Keratinocyte (primary cell): ENCODE measurements around the gene MOAP1. TPM values are rescaled to one million over a fixed set of nuclear protein-coding genes. Genes with fewer than 3 reads are reported as not detected.
A peak's percentile ranks its signal among the peaks of the same experiment; 100 is the strongest.
"Not testable (repeated sequence)": the region's sequence is repeated elsewhere in the genome, so short reads cannot be mapped to it uniquely, and the experiment has no call there.

Experiments
- DNase-seq: peaks from one replicate; pipeline ENCODE4 v3.0.0-alpha.2; 2011; ENCODE audit warnings: low read depth, missing footprints, low spot score
- FAIRE-seq: peaks from 2 replicates; lab custom pipeline; 2011; peaks lifted over from hg19 to GRCh38; lab: Jason Lieb, UNC
- H2AFZ ChIP-seq: 2 replicates; pipeline ENCODE4 v1.6.0; 2012; ENCODE audit warnings: low read length, control low read depth, inconsistent platforms; ENCODE audit not compliant: control insufficient read depth
- H3K27ac ChIP-seq: 2 replicates; pipeline ENCODE4 v1.5.1; 2011; ENCODE audit warnings: low read length; ENCODE audit not compliant: control insufficient read depth, insufficient read depth
- H3K27me3 ChIP-seq: 3 replicates; pipeline ENCODE4 v1.6.0; 2011; ENCODE audit warnings: low read length; ENCODE audit not compliant: control insufficient read depth, insufficient read depth; ENCODE audit errors: extremely low read depth
- H3K36me3 ChIP-seq, 2 experiments: 2 replicates in 1 of 2; 3 replicates in 1 of 2; pipeline ENCODE4 v1.5.1; 2011; ENCODE audit warnings: low read length in 2 of 2, mild to moderate bottlenecking in 1 of 2; ENCODE audit not compliant: control insufficient read depth in 2 of 2, insufficient read depth in 2 of 2; ENCODE audit errors: extremely low read depth in 1 of 2
- H3K4me1 ChIP-seq: 3 replicates; pipeline ENCODE4 v1.5.1; 2011; ENCODE audit warnings: low read length; ENCODE audit not compliant: control insufficient read depth, insufficient read depth; ENCODE audit errors: extremely low read depth
- H3K4me2 ChIP-seq: 3 replicates; pipeline ENCODE4 v1.6.0; 2011; ENCODE audit warnings: low read depth, low read length; ENCODE audit not compliant: control insufficient read depth, insufficient read depth; ENCODE audit errors: extremely low read depth
- H3K4me3 ChIP-seq, 3 experiments: fragments of 200-600 bp in 1 of 3; sonication (generic) in 1 of 3; 2 replicates in 2 of 3; 3 replicates in 1 of 3; pipeline ENCODE4 v1.5.1; 2011 to 2016; ENCODE audit warnings: low read length in 3 of 3, mild to moderate bottlenecking in 3 of 3, control low read depth in 2 of 3, inconsistent platforms in 1 of 3, low read depth in 1 of 3, mixed read lengths in 1 of 3, mixed run types in 1 of 3, moderate library complexity in 1 of 3; ENCODE audit not compliant: control insufficient read depth in 2 of 3, insufficient read depth in 2 of 3; ENCODE audit errors: extremely low read depth in 1 of 3
- H3K79me2 ChIP-seq: 2 replicates; pipeline ENCODE4 v1.6.0; 2012; ENCODE audit warnings: low read length; ENCODE audit not compliant: control insufficient read depth, insufficient read depth
- H3K9ac ChIP-seq: 3 replicates; pipeline ENCODE4 v1.6.0; 2011; ENCODE audit warnings: low read length; ENCODE audit not compliant: control insufficient read depth, insufficient read depth; ENCODE audit errors: extremely low read depth
- H3K9me1 ChIP-seq: 3 replicates; pipeline ENCODE4 v1.6.0; 2011; ENCODE audit warnings: low read length; ENCODE audit not compliant: control insufficient read depth, insufficient read depth; ENCODE audit errors: extremely low read depth
- H3K9me3 ChIP-seq: 2 replicates; pipeline ENCODE4 v1.5.1; 2012; ENCODE audit warnings: low read depth, low read length; ENCODE audit not compliant: control insufficient read depth
- H4K20me1 ChIP-seq: 3 replicates; pipeline ENCODE4 v1.6.0; 2011; ENCODE audit warnings: low read length; ENCODE audit not compliant: control insufficient read depth, insufficient read depth; ENCODE audit errors: extremely low read depth
- EZH2 ChIP-seq: IDR thresholded peaks from one replicate; pipeline ENCODE4 v1.6.1; 2012; ENCODE audit warnings: inconsistent platforms, mild to moderate bottlenecking, low read length, moderate library complexity
- dilution Hi-C: fragments of 300-500 bp; cut with MboI; formaldehyde crosslinking; loops from one replicate; pipeline ENCODE4 v1.7.0; 2020; ENCODE audit warnings: low sequenced_read_pairs; ENCODE audit not compliant: extremely low pct_ligation_motif_present
- polyA minus RNA-seq, 3 experiments: library from RNA; depleted of rRNA, polyadenylated mRNA; stranded (reverse); fragments of >200 nt; gene quantifications; 1 replicate in 1 of 3; 2 replicates in 1 of 3; 3 replicates in 1 of 3; pipeline ENCODE4 v1.2.3, GENCODE V29; 2011
- polyA plus RNA-seq, 5 experiments: library from polyadenylated mRNA; depleted of rRNA in 3 of 5; stranded (reverse) in 3 of 5; stranded (forward) in 1 of 5; unstranded in 1 of 5; fragments of >200 nt; gene quantifications; 1 replicate in 1 of 5; 2 replicates in 3 of 5; 3 replicates in 1 of 5; pipeline versions ENCODE4 v1.2.1 to v1.2.3, GENCODE V29; 2011 to 2012; ENCODE audit warnings: missing spikeins in 2 of 5, low read depth in 1 of 5, low replicate concordance in 1 of 5
- TF ChIP-seq, protein P1 (sequence below), 3 experiments: IDR thresholded peaks in 1 of 3; conservative IDR thresholded peaks in 1 of 3; optimal IDR thresholded peaks in 1 of 3; 2 replicates in 2 of 3; 3 replicates in 1 of 3; pipeline versions ENCODE3 to v1.5.1; 2011; ENCODE audit warnings: low read length in 3 of 3, mild to moderate bottlenecking in 3 of 3, moderate library complexity in 2 of 3, control low read depth in 1 of 3, inconsistent platforms in 1 of 3; ENCODE audit not compliant: insufficient read depth in 2 of 3; ENCODE audit errors: extremely low read depth in 1 of 3

MOAP1 gene, protein sequence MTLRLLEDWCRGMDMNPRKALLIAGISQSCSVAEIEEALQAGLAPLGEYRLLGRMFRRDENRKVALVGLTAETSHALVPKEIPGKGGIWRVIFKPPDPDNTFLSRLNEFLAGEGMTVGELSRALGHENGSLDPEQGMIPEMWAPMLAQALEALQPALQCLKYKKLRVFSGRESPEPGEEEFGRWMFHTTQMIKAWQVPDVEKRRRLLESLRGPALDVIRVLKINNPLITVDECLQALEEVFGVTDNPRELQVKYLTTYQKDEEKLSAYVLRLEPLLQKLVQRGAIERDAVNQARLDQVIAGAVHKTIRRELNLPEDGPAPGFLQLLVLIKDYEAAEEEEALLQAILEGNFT
- polyA plus RNA-seq, result 13.7 to 17.8 TPM (median 17.2 TPM) in 3 replicates
- 15.1 TPM for polyA plus RNA-seq (2011; ENCODE audit: low read depth)
- 17.1 and 23.9 TPM in 2 replicates for polyA plus RNA-seq (2011; cell fraction: cytosol; rRNA removed)
- polyA plus RNA-seq (2011; cell fraction: nucleus; rRNA removed), result 29.9 and 30.7 TPM in 2 replicates
- 9.2 and 21.4 TPM in 2 replicates for polyA plus RNA-seq (2012; ENCODE audit: low replicate concordance)
- polyA minus RNA-seq, result 1.7 to 9.0 TPM (median 8.9 TPM) in 3 replicates
- 11.7 TPM for polyA minus RNA-seq (2011; cell fraction: cytosol; rRNA and poly(A)+ RNA removed)
- 7.0 and 11.4 TPM in 2 replicates for polyA minus RNA-seq (2011; cell fraction: nucleus; rRNA and poly(A)+ RNA removed)

DNA sequence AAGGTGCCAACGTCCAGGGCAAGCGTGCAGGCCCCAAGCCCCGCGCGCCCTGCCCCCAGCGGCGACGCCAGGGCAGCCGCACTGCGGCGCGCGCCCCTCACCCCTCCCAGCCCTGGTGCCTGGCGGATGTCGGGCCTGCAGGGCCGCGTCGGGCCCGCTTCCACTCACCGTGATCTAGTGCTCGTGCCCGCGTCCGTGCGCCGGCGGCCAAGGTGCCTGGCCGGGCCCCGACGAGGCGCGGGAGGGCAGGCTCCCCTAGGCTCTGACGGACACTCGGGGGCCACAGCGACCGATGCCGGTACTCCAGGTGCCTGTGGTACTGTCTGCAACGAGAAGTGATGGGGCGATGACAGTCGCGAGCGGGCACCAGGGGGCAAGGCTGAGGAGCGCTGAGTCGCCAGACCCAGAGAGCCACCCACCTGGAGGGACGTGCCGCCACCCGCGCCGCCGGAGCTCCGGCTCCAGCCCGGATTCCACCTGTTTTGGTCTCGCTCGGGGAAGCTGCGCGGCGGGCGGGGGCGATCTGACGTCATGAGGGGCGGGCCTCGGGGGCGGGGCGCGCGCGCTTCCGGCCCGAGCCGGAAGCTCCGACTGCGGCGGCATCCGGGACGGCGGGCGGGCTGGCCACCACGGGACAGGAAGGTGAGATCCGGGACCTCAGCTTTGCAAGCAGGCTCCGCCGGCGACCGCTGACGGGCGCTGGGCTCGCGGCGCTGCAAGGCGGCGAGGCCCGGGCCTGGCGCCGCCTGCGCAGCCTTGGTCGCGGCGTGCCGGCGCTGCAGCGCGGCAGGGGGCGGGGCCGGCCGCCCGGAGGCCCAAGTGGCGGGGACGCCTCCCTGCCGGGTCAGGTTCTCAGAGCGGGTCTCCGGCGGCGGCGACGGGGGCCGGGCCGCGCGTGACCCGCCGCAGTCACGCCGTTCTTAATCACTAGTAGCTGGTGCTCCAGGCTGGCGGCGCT lies at the start of gene MOAP1, which contains the start of gene LYSET:
MOAP1 (minus strand) TSS at position 507 of the 958 bp plus-strand sequence. CDS start 655 bp downstream, outside the sequence.
LYSET (plus strand) TSS at position 927 of the 958 bp plus-strand sequence. CDS start 89 bp downstream, outside the sequence.
- H4K20me1 ChIP-seq, result no peaks in the 10 kb centered on the region
- H2AFZ ChIP-seq, result peak within 1 kb of the TSS; percentile 93
- peak within 1 kb of the TSS; percentile 90 for H3K27ac ChIP-seq
- H3K4me1 ChIP-seq, result peaks cover 21% of the 10 kb centered on the region
- H3K9me1 ChIP-seq, result no peaks in the 10 kb centered on the region
- peaks cover 20% of the 10 kb centered on the region for H3K79me2 ChIP-seq
- TF ChIP-seq, protein P1, sequence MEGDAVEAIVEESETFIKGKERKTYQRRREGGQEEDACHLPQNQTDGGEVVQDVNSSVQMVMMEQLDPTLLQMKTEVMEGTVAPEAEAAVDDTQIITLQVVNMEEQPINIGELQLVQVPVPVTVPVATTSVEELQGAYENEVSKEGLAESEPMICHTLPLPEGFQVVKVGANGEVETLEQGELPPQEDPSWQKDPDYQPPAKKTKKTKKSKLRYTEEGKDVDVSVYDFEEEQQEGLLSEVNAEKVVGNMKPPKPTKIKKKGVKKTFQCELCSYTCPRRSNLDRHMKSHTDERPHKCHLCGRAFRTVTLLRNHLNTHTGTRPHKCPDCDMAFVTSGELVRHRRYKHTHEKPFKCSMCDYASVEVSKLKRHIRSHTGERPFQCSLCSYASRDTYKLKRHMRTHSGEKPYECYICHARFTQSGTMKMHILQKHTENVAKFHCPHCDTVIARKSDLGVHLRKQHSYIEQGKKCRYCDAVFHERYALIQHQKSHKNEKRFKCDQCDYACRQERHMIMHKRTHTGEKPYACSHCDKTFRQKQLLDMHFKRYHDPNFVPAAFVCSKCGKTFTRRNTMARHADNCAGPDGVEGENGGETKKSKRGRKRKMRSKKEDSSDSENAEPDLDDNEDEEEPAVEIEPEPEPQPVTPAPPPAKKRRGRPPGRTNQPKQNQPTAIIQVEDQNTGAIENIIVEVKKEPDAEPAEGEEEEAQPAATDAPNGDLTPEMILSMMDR (optimal IDR thresholded peaks at IDR 0.05 in 1 of 3, IDR thresholded peaks at IDR 0.05 in 1 of 3, conservative IDR thresholded peaks at IDR 0.05 in 1 of 3; ENCODE audit: extremely low read depth in 1 of 3, insufficient read depth in 2 of 3, low read length in 3 of 3), result peak in 1 of 3 experiments; percentile 33
- TF ChIP-seq EZH2, result no peak
- DNase-seq (no peak), FAIRE-seq (no peak)
- H3K9me3 ChIP-seq, result no peaks in the 10 kb centered on the region
- dilution Hi-C loops, result no loop called here
- H3K4me3 ChIP-seq, result peak within 1 kb of the TSS; percentile 95 to 99 (median 97)
- peak within 1 kb of the TSS; percentile 89 for H3K9ac ChIP-seq
- peaks cover 3 to 7% of the 10 kb centered on the region in 2 experiments for H3K36me3 ChIP-seq
- H3K4me2 ChIP-seq, result peak within 1 kb of the TSS; percentile 94
- no peaks in the 10 kb centered on the region for H3K27me3 ChIP-seq

DNA sequence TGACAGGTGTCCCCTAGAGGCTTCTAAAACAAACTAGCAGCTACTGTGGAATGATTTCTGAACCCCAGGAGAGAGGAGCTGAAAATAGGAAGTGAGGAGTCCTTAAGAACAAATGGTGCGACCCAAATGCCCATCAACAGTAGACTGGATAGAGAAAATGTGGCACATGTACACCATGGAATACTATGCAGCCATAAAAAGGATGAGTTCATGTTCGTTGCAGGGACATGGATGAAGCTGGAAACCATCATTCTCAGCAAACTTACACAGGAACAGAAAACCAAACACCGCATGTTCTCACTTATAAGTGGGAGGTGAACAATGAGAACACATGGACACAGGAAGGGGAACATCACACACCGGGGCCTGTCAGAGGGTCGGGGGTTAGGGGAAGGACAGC lies 48.4 kb upstream of the MOAP1 start:
- FAIRE-seq, H3K4me3 ChIP-seq, H3K79me2 ChIP-seq, H2AFZ ChIP-seq, H4K20me1 ChIP-seq, H3K4me2 ChIP-seq, H3K27me3 ChIP-seq, H3K9me1 ChIP-seq, H3K9me3 ChIP-seq, H3K4me1 ChIP-seq, H3K9ac ChIP-seq, H3K27ac ChIP-seq, DNase-seq, H3K36me3 ChIP-seq, dilution Hi-C loops: not testable (repeated sequence)
